ENCODE results near the gene SEC31B. TPM values are rescaled to one million over a fixed set of nuclear protein-coding genes. Genes with fewer than 3 reads are reported as not detected.

The SEC31B gene
- total RNA-seq, 1 experiment from 2014 or later = 6.3 TPM

DNA sequence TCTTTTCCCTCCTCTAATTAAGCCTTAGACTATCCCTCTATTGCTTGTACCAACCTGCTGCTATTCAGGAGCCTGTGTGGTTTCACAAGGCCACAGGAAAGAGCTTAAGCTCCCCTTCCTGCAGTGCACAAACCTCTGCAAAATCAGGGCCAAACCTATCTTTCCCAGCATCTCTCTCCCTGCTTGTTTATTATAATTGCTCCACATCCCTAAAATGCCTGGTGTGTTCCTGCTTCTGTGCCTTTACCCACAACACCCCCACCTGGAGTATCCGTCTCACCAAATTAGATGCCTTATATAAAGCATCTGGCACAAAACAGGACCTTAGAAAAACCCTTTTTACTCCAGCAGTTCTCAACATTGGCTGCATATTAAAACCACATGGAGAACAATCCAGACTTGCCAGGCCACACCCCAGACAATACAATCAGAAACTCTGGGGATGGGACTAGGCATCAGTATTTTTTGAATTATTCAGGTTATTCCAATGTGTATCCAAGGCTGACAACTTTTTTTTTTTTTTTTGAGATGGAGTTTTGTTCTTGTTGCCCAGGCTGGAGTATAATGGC, 16.7 kb downstream of the SEC31B start:
- Mint-ChIP-seq H3K27ac (no peak overlapping the region), H3K36me3 (ENCODE audit: insufficient read depth in 1 of 3, low read depth in 3 of 3) (peaks cover 0 to 11% (median 0%) of the 10 kb centered on the region in 3 experiments; a peak in 2 of 7 replicates)
- no peak overlapping the region for H4K5ac ChIP-seq (ENCODE audit: insufficient read length, low read depth, low read length)

More for the DNA sequence above, 16.7 kb downstream of the SEC31B start:
- H3K9me3 Mint-ChIP-seq = no peaks in the 10 kb centered on the region
- peaks cover 75% of the 10 kb centered on the region for H3K27me3 Mint-ChIP-seq (ENCODE audit: low read depth)
- Histone ChIP-seq H3K4me1 (ENCODE audit: insufficient read depth, low read length) (no peaks in the 10 kb centered on the region), H4K8ac (replicated peaks; ENCODE audit: insufficient read length, low read depth, low read length) (no peak overlapping the region), H4K20me1 (ENCODE audit: control insufficient read depth, insufficient read depth, insufficient read length) (no peaks in the 10 kb centered on the region), H3K4me2 (ENCODE audit: insufficient read depth, insufficient read length, low read length) (no peak overlapping the region), H3K27me3 (ENCODE audit: insufficient read depth, low read length) (no peaks in the 10 kb centered on the region), H2BK120ac (ENCODE audit: low read depth, low read length, poor library complexity, severe bottlenecking) (no peak overlapping the region), H2AK5ac (ENCODE audit: insufficient read length, low read length) (no peak overlapping the region), H3K18ac (ENCODE audit: insufficient read length, low read depth, low read length) (no peak overlapping the region), H2BK12ac (ENCODE audit: insufficient read length, low read depth, low read length) (no peak overlapping the region), H2BK15ac (ENCODE audit: low read depth, low read length) (no peak overlapping the region), H3K9ac (ENCODE audit: extremely low read depth, insufficient read length, low read length) (no peak overlapping the region), H3K4ac (ENCODE audit: low read depth, low read length) (no peak overlapping the region), H3K27ac (ENCODE audit: insufficient read length, low read depth, low read length) (no peak overlapping the region), H4K91ac (ENCODE audit: insufficient read length, low read depth, low read length) (no peak overlapping the region), H3K56ac (ENCODE audit: insufficient read length, low read depth, low read length) (no peak overlapping the region), H3K14ac (ENCODE audit: insufficient read depth, low read length) (no peak overlapping the region), H2BK5ac (ENCODE audit: insufficient read length, low read length) (no peak overlapping the region), H3K79me2 (ENCODE audit: insufficient read depth, low read length) (no peaks in the 10 kb centered on the region), H3K23ac (ENCODE audit: insufficient read length, low read depth, low read length) (no peak overlapping the region), H2AFZ (ENCODE audit: low read length) (no peak overlapping the region), H3K23me2 (ENCODE audit: insufficient read length, low read depth, low read length, poor library complexity, severe bottlenecking) (no peaks in the 10 kb centered on the region), H2BK20ac (ENCODE audit: low read depth, low read length, poor library complexity, severe bottlenecking) (no peak overlapping the region), H3K9me3 (ENCODE audit: control insufficient read depth, low read depth, low read length) (no peaks in the 10 kb centered on the region), H3K79me1 (ENCODE audit: insufficient read depth, low read depth, low read length, poor library complexity, severe bottlenecking) (no peaks in the 10 kb centered on the region), H3T11ph (ENCODE audit: low read length) (no peak overlapping the region)
- no CpG with 5 or more reads among the region's 1 CpG for WGBS (ENCODE audit: extremely low coverage, insufficient read length, low lambda C conversion rate)
- H3K4me3 Mint-ChIP-seq = no peak overlapping the region
- DNase-seq = no peak
- H3K4me1 Mint-ChIP-seq = no peaks in the 10 kb centered on the region
- TF ChIP-seq, protein P1, sequence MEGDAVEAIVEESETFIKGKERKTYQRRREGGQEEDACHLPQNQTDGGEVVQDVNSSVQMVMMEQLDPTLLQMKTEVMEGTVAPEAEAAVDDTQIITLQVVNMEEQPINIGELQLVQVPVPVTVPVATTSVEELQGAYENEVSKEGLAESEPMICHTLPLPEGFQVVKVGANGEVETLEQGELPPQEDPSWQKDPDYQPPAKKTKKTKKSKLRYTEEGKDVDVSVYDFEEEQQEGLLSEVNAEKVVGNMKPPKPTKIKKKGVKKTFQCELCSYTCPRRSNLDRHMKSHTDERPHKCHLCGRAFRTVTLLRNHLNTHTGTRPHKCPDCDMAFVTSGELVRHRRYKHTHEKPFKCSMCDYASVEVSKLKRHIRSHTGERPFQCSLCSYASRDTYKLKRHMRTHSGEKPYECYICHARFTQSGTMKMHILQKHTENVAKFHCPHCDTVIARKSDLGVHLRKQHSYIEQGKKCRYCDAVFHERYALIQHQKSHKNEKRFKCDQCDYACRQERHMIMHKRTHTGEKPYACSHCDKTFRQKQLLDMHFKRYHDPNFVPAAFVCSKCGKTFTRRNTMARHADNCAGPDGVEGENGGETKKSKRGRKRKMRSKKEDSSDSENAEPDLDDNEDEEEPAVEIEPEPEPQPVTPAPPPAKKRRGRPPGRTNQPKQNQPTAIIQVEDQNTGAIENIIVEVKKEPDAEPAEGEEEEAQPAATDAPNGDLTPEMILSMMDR (conservative IDR thresholded peaks at IDR 0.05) = no peak
